ENCODE measurements around the gene ATXN10. TPM values are rescaled to one million over a fixed set of nuclear protein-coding genes. Genes with fewer than 3 reads are reported as not detected.

The ATXN10 gene
- total and polyA plus RNA-seq, 2 donors (not counting 1 experiment from before 2014, with no cell fraction given) = 52.3 to 95.5 TPM

- Histone ChIP-seq H3K4me2 (replicated peaks; ENCODE audit: low read depth, low read length, poor library complexity, severe bottlenecking) (no peak overlapping the region), H3K27ac (ENCODE audit: low read length in 2 of 2) (no peak overlapping the region), H4K20me1 (ENCODE audit: control insufficient read depth, insufficient read depth, low read length, poor library complexity, severe bottlenecking) (no peaks in the 10 kb centered on the region), H3K79me2 (ENCODE audit: control insufficient read depth, insufficient read depth, low read length) (no peaks in the 10 kb centered on the region), H3K4me3 (ENCODE audit: control extremely low read depth in 1 of 5, extremely low read depth in 1 of 5, insufficient read depth in 1 of 5, low read depth in 2 of 5, low read length in 4 of 5) (no peak overlapping the region), H3K4me1 (ENCODE audit: control insufficient read depth in 2 of 2, insufficient read depth in 2 of 2, low read length in 2 of 2) (no peaks in the 10 kb centered on the region), H3K9me3 (ENCODE audit: control extremely low read depth in 1 of 3, control insufficient read depth in 2 of 3, insufficient read depth in 1 of 3, low read length in 2 of 3) (peaks cover 0 to 9% (median 2%) of the 10 kb centered on the region in 3 donors), H2AFZ (ENCODE audit: insufficient read depth, low read depth, low read length, poor library complexity, severe bottlenecking) (no peak overlapping the region), H3K27me3 (replicated peaks in 1 of 4; ENCODE audit: control extremely low read depth in 1 of 4, control insufficient read depth in 3 of 4, insufficient read depth in 4 of 4, low read length in 3 of 4) (peaks cover 0 to 5% (median 1%) of the 10 kb centered on the region in 4 experiments), H3K36me3 (replicated peaks in 1 of 2; ENCODE audit: control extremely low read depth in 1 of 2, control insufficient read depth in 1 of 2, extremely low read depth in 1 of 2, insufficient read depth in 2 of 2, low read length in 1 of 2) (peaks cover 0 to 3% of the 10 kb centered on the region in 2 experiments), H3K9ac (ENCODE audit: low read length) (no peak overlapping the region)
- ATAC-seq (ENCODE audit: low read depth) = no peak
- intact Hi-C loops (cut with micrococcal nuclease) = no loop called here
- H3K27ac Mint-ChIP-seq = no peak overlapping the region
- peaks cover 2% of the 10 kb centered on the region for H3K4me1 Mint-ChIP-seq
- over 99% methylated on average over 14 of the region's 18 CpGs for WGBS (ENCODE audit: insufficient coverage)
- no peak overlapping the region for H3K4me3 Mint-ChIP-seq
- ChIA-PET CTCF (no interaction called here), POLR2A (no interaction called here)
- peaks cover 17% of the 10 kb centered on the region for H3K27me3 Mint-ChIP-seq
- no peak for DNase-seq
- H3K9me3 Mint-ChIP-seq (ENCODE audit: insufficient read depth) = no peaks in the 10 kb centered on the region
- no peak for TF ChIP-seq EZH2 (IDR thresholded peaks at IDR 0.05; ENCODE audit: borderline replicate concordance, insufficient read depth, low read depth, low read length, poor library complexity, severe bottlenecking)
These were observed 188.6 kb downstream of the ATXN10 start for GRCh38 chr22:45860201-45860600.

GRCh38 chr22:45861259-45861658, 189.6 kb downstream of the ATXN10 start:
- no peak overlapping the region for H3K27ac Mint-ChIP-seq
- Histone ChIP-seq H4K20me1 (ENCODE audit: control insufficient read depth, insufficient read depth, low read length, poor library complexity, severe bottlenecking) (no peaks in the 10 kb centered on the region), H3K27ac (ENCODE audit: low read length in 2 of 2) (no peak overlapping the region), H3K4me1 (ENCODE audit: control insufficient read depth in 2 of 2, insufficient read depth in 2 of 2, low read length in 2 of 2) (no peaks in the 10 kb centered on the region), H3K9ac (ENCODE audit: low read length) (no peak overlapping the region), H3K79me2 (ENCODE audit: control insufficient read depth, insufficient read depth, low read length) (no peaks in the 10 kb centered on the region), H3K4me2 (replicated peaks; ENCODE audit: low read depth, low read length, poor library complexity, severe bottlenecking) (no peak overlapping the region), H3K36me3 (replicated peaks in 1 of 2; ENCODE audit: control extremely low read depth in 1 of 2, control insufficient read depth in 1 of 2, extremely low read depth in 1 of 2, insufficient read depth in 2 of 2, low read length in 1 of 2) (no peaks in the 10 kb centered on the region), H3K27me3 (replicated peaks in 1 of 4; ENCODE audit: control extremely low read depth in 1 of 4, control insufficient read depth in 3 of 4, insufficient read depth in 4 of 4, low read length in 3 of 4) (peaks cover 0 to 15% (median 6%) of the 10 kb centered on the region in 4 experiments), H3K4me3 (ENCODE audit: control extremely low read depth in 1 of 5, extremely low read depth in 1 of 5, insufficient read depth in 1 of 5, low read depth in 2 of 5, low read length in 4 of 5) (no peak overlapping the region), H3K9me3 (ENCODE audit: control extremely low read depth in 1 of 3, control insufficient read depth in 2 of 3, insufficient read depth in 1 of 3, low read length in 2 of 3) (peaks cover 0 to 16% (median 2%) of the 10 kb centered on the region in 3 donors), H2AFZ (ENCODE audit: insufficient read depth, low read depth, low read length, poor library complexity, severe bottlenecking) (no peak overlapping the region)
- DNase-seq (no peak), ATAC-seq (ENCODE audit: low read depth) (no peak)
- 93% methylated on average over 8 of the region's 8 CpGs for WGBS (ENCODE audit: insufficient coverage)
- no peak overlapping the region for H3K4me3 Mint-ChIP-seq
- peaks cover 19% of the 10 kb centered on the region for H3K27me3 Mint-ChIP-seq
- TF ChIP-seq EZH2 (IDR thresholded peaks at IDR 0.05; ENCODE audit: borderline replicate concordance, insufficient read depth, low read depth, low read length, poor library complexity, severe bottlenecking) (no peak), CTCF (IDR thresholded peaks at IDR 0.05) (no peak)
- peaks cover 2% of the 10 kb centered on the region for H3K4me1 Mint-ChIP-seq
- intact Hi-C loops (cut with micrococcal nuclease) = no loop called here
- H3K9me3 Mint-ChIP-seq (ENCODE audit: insufficient read depth) = no peaks in the 10 kb centered on the region
- CTCF ChIA-PET = interaction anchor here (3.1 to 4.3 kb wide), 3 partner anchors 10 to 216 kb away, joined by 16 to 45 read pairs (median 25); no protein-coding TSS in a partner anchor
- POLR2A ChIA-PET = no interaction called here
